Skin of body (tissue), 2 donors: ENCODE measurements around the gene CENPT. TPM values are rescaled to one million over a fixed set of nuclear protein-coding genes. Genes with fewer than 3 reads are reported as not detected.

Experiments
- small RNA-seq: library from RNA; depleted of rRNA; stranded (forward); fragments of <200 nt; gene quantifications from one replicate; pipeline ENCODE3, GENCODE V24; 2014; ENCODE audit warnings: low replicate concordance
- total RNA-seq: library from RNA; depleted of rRNA; stranded (reverse); fragments of >200 nt; gene quantifications from one replicate; pipeline ENCODE4 v1.2.3, GENCODE V29; 2014

Gene CENPT
- total RNA-seq, 1 donor from 2014 or later = 49.6 TPM

Small RNA genes lying within 50 kb of the gene (small RNA-seq; reads per million reads assigned to genes)
- gene AC040162.2 (not detected), gene NRN1L (not detected)

Other genes with a start within 250 kb of the CENPT start
- gene CARMIL2, start 202.5 kb downstream of the CENPT start, total RNA-seq = 0.39 TPM
- 6.6 TPM for gene ACD, start 187.4 kb downstream of the CENPT start, total RNA-seq
- 0.69 TPM for gene PARD6A, start 186.7 kb downstream of the CENPT start, total RNA-seq
- 9.1 TPM for gene ENKD1, start 180.9 kb downstream of the CENPT start, total RNA-seq
- 1.8 TPM for gene C16orf86, start 180.9 kb downstream of the CENPT start, total RNA-seq
- gene GFOD2, start 128.4 kb downstream of the CENPT start, total RNA-seq = 14.1 TPM
- gene RANBP10, start 41.1 kb downstream of the CENPT start, total RNA-seq = 8.7 TPM
- gene TSNAXIP1, start 40.8 kb downstream of the CENPT start, total RNA-seq = 0.59 TPM
- 21.7 TPM for gene THAP11, start 5.4 kb downstream of the CENPT start, total RNA-seq
- gene NUTF2, start 760 bp downstream of the CENPT start, total RNA-seq = 56.5 TPM
- 36.7 TPM for gene EDC4, start 25.4 kb upstream of the CENPT start, total RNA-seq
- not detected for gene NRN1L, start 37.2 kb upstream of the CENPT start, total RNA-seq
- gene PSKH1, start 45.6 kb upstream of the CENPT start, total RNA-seq = 8.3 TPM
- gene CTRL, start 84.2 kb upstream of the CENPT start, total RNA-seq = 0.49 TPM
- 16.4 TPM for gene PSMB10, start 89.2 kb upstream of the CENPT start, total RNA-seq
- 7.6 TPM for gene LCAT, start 96.4 kb upstream of the CENPT start, total RNA-seq
- 38.1 TPM for gene SLC12A4, start 120.9 kb upstream of the CENPT start, total RNA-seq
- gene DPEP3, start 132.8 kb upstream of the CENPT start, total RNA-seq = not detected
- gene DPEP2, start 151.8 kb upstream of the CENPT start, total RNA-seq = 1.8 TPM
- gene DPEP2NB, start 168.2 kb upstream of the CENPT start, total RNA-seq = not detected
- 6.1 TPM for gene DDX28, start 175.5 kb upstream of the CENPT start, total RNA-seq
- gene DUS2, start 175.6 kb upstream of the CENPT start, total RNA-seq = 11.0 TPM
- 21.5 TPM for gene NFATC3, start 237.7 kb upstream of the CENPT start, total RNA-seq